AML-193 (cell line): ENCODE results near the gene CDC42BPG.
A peak's percentile ranks its signal among the peaks of the same experiment; 100 is the strongest.
"Not testable (repeated sequence)": the region's sequence is repeated elsewhere in the genome, so short reads cannot be mapped to it uniquely, and the experiment has no call there.

Experiments used
- DNase-seq, 2 experiments: peaks; one replicate each; lab custom pipeline; 2025; lab: John Stamatoyannopoulos, UW

CDC42BPG gene

GRCh38 chr11:64835616-64836447, 8.6 kb downstream of the CDC42BPG start:
- DNase-seq, result no peak

- DNase-seq, result no peak
Measured at GRCh38 chr11:64834723-64835615, 9.5 kb downstream of the CDC42BPG start.

- DNase-seq, result no peak
Measured at GRCh38 chr11:64834031-64834722, 10.3 kb downstream of the CDC42BPG start.

GRCh38 chr11:64833509-64833908, 10.9 kb downstream of the CDC42BPG start:
- DNase-seq, result no peak

DNA sequence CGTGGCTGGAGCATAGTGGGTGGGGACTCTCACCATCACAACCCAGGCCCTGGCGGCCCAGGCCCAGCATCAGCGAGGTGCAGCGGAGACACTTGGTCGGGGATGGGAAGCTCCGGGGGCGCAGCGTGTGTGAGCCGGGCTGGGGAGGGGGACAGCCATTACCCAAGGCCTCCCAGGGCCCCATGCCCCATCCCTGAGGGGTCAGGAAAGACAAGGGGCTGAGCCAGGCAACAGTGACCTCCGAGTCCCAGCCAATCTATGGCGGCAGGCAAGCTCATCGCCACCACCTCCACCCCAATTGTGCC, 11.3 kb downstream of the CDC42BPG start:
- DNase-seq, result no peak

DNA sequence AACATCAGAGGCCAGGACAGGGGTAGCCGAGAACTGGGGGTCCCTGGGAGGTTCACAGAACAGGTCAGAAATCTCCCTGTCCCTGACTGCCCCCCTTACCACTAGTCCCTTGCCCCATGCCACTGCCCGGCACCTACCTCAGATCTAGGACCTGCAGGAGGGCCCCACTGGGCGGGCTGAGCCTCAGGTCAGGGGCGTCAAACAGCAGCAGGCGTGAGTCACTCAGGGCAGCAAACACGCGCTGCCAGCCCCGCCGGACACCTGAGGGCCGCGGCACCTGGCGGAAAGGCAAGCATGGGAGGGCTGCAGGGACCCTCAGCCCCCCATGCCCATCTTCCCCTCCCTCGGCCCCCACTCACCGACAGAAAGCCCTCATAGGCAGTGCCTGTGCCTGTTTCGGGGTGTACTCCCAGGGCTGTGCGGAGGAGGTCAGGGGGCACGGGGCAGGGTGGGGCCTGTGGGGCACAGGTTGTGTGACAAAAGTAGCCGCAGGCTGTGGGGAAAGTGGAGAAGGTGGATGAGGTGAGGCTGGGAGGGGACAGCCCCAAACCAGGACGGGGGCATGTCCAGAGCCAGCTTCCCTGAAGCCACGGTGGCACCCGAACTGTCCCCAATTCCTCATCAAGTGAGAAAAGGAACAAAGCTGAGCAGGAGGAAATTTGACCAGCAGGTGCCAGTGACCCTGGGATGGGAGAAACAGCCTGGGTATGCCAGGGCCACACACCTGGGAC, 11.8 kb downstream of the CDC42BPG start:
- no peak for DNase-seq

DNA sequence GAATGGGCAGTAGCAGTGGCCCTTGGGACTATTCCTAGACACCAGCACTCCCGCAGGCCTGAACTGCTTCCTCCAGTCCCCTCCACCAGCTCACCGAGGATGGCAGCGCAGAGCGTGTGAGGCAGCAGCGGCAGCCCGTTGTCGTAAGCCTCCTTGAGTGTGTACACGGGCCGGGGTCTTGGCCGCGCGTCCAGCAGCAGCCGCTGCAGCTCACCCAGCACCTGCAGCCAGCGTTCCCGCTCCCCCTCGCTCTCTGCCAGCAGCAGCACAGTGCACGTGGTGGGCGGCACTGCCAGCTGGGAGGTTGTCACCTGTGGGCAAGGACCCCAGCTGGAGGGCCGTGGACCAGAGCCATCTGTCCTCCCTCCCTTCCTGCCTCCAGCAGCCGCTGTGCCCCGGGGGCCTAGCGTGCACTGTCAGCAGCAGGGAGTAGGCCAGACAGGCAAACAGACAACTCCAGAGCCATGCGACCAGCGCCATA, 13.0 kb downstream of the CDC42BPG start:
- DNase-seq, result no peak

DNA sequence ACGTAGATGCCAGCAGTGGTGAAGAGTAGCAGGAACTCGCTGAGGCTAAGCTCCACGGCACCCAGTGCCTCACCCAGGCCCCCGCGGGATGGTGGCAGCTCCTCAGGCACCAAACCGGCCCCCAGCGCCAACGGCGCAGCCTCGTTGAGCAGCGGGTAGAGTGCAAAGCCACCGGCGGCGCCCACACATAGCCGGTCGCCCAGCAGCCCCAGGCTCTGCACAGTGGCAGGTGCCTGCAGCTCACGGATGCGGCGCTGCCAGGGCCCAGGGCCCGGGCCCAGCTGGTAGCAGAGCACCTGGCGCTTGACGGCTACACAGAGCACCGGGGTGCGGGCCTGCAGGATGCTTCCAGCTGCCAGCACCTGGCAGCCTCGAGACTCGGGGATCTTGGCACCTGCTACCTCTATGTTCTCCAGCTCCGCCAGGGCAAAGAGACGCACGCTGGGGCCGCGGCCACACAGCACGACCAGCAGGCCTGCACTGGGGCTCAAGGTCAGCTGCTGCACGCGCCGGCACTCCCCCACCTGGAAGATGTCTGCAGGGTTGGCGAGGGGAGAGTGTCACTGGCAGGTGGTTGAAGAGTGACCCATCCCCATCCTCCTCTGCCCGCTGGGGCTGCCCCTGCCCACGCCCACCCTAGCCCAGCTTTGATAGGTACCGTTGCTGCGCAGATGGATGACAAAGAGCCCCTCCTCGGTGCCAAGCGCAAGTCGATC, 14.8 kb downstream of the CDC42BPG start:
- no peak for DNase-seq

GRCh38 chr11:64827451-64827839, 17.0 kb downstream of the CDC42BPG start:
- DNase-seq, result no peak

DNA sequence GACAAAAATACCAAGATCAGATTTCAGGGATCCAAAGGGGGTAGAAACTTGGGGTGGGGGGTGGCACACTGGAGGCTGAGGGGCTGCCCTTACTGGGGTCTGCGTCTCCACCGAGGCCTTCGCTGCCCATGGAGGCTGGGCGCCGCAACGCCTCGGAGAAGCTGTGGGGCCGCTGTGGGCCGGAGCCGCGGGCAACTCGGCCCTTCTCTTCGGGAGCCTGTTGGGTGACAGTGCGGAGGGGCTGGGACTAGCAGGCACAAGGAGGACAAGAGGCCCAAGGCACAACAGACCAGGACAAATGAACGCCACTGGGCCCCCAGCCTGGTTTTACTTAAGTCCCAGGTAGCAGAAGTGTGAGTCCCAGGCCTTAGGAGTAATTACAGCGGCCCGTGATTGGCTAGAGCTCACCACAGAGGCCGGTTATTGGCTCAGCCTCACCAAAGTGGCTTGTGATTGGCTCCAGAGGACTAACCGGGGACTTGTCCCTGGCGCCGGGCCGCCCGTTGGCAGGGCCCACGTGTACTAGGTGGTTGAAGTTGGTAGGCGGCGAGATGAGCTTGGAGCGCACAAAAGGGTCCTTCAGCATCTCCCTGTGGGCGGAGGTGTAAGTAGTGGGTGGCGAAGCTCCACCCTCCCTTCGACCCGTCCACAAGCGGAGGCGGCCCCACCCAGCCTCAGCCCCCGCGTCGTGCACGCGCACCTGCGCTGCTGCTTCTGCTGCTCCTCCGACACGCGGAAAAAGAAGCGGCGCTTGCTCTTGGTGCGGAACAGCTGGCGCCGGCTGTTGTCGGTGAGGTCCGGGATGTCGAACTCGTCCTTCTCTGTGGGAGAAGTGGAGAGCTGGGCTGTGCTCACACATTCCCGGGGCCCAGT, 17.6 kb downstream of the CDC42BPG start:
- DNase-seq, result no peak

GRCh38 chr11:64826062-64826461, 18.4 kb downstream of the CDC42BPG start:
- DNase-seq, result no peak

- no peak for DNase-seq
Measured at GRCh38 chr11:64823568-64824119, 20.8 kb downstream of the CDC42BPG start.

GRCh38 chr11:64817476-64817875, 27.0 kb downstream of the CDC42BPG start:
- no peak for DNase-seq

GRCh38 chr11:64815433-64815832, 29.0 kb downstream of the CDC42BPG start:
- not testable (repeated sequence) for DNase-seq

GRCh38 chr11:64814712-64815187, 29.7 kb downstream of the CDC42BPG start:
- DNase-seq, result no peak

GRCh38 chr11:64813826-64814225, 30.6 kb downstream of the CDC42BPG start:
- no peak for DNase-seq

DNA sequence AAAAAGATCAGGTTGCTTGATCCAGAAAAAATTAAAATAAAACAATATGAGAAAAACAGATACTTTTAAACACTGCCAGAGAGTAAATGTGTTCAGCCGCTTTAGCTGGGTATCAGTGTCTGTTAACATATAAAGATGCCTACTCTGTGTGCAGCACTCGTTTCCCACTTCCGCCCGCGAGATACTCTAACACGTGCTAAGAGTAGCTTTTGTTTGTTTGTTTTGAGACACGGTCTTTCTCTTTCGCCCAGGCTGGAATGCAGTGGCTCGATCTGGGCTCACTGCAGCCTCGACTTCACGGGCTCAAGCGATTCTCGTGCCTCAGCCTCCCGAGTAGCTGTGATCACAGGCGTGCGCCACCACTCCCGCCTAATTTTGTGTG, 33.6 kb downstream of the CDC42BPG start:
- DNase-seq, result no peak

GRCh38 chr11:64810271-64810890, 34.1 kb downstream of the CDC42BPG start, which contains the start of gene MEN1:
Gene MEN1 (minus strand): TSS chr11:64810551. CDS start chr11:64810109, 442 bp downstream.
- peak; percentile 89 to 91 for DNase-seq

DNA sequence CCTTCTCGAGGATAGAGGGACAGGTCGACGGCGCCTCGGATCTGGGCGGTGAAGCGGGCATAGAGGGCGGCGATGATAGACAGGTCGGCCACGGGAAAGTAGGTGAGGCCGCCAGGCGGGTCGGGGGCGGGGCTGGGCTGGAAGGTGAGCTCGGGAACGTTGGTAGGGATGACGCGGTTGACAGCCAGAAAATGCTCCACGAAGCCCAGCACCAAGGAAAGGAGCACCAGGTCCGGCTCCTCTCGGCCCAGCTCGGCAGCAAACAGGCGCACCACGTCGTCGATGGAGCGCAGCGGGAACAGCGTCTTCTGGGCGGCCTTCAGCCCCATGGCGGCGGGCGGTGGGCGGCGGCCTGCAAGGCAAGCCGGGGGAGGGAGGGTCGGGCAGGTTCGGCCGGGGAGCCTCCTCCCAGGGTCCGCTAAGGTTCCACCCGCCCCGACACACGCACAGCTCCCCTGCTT, 34.6 kb downstream of the CDC42BPG start:
- DNase-seq, result no peak
